DND-41 (cell line): ENCODE measurements around the gene ANO8.

ENCODE experiments used
- ATAC-seq: fragments of 200-7000 bp; cut with Tn5 transposase; 3 replicates; pipeline ENCODE4 v1.9.1; 2021; ENCODE audit warnings: low read depth; ENCODE audit not compliant: insufficient read depth
- DNase-seq: peaks from one replicate; pipeline ENCODE4 v3.0.0-alpha.2; 2020
- H2AFZ ChIP-seq: 2 replicates; pipeline ENCODE4 v1.6.0; 2012; ENCODE audit warnings: low read depth, low read length
- H3K27ac ChIP-seq: 2 replicates; pipeline ENCODE4 v1.5.1; 2012; ENCODE audit warnings: low read length, inconsistent platforms
- H3K27me3 ChIP-seq: fragments of 200-600 bp; sonication (generic); 2 replicates; pipeline ENCODE4 v1.6.0; 2012; ENCODE audit warnings: low read length, mild to moderate bottlenecking, inconsistent platforms; ENCODE audit not compliant: insufficient read depth, poor library complexity
- H3K36me3 ChIP-seq: 2 replicates; pipeline ENCODE4 v1.5.1; 2012; ENCODE audit warnings: low read length, inconsistent platforms; ENCODE audit not compliant: insufficient read depth
- H3K4me1 ChIP-seq: 2 replicates; pipeline ENCODE4 v1.5.1; 2012; ENCODE audit warnings: mild to moderate bottlenecking, low read length; ENCODE audit not compliant: insufficient read depth
- H3K4me2 ChIP-seq: 2 replicates; pipeline ENCODE4 v1.6.0; 2012; ENCODE audit warnings: mild to moderate bottlenecking, moderate library complexity, low read length, inconsistent platforms; ENCODE audit not compliant: insufficient read depth
- H3K4me3 ChIP-seq, 2 experiments: fragments of 200-600 bp in 1 of 2; shearing (Covaris generic) in 1 of 2; 2 replicates each; pipeline ENCODE4 v1.5.1; 2012 to 2016; ENCODE audit warnings: inconsistent platforms in 2 of 2, low read length in 2 of 2, mild to moderate bottlenecking in 2 of 2, low read depth in 1 of 2, moderate library complexity in 1 of 2
- H3K79me2 ChIP-seq: 2 replicates; pipeline ENCODE4 v1.6.0; 2012; ENCODE audit warnings: low read length, inconsistent platforms; ENCODE audit not compliant: insufficient read depth
- H3K9ac ChIP-seq: 2 replicates; pipeline ENCODE4 v1.6.0; 2012; ENCODE audit warnings: low read depth, mild to moderate bottlenecking, inconsistent platforms, low read length, moderate library complexity
- H3K9me3 ChIP-seq: 2 replicates; pipeline ENCODE4 v1.5.1; 2012; ENCODE audit warnings: low read length, moderate library complexity, mild to moderate bottlenecking, inconsistent platforms; ENCODE audit not compliant: insufficient read depth, severe bottlenecking
- H4K20me1 ChIP-seq: 2 replicates; pipeline ENCODE4 v1.6.0; 2012; ENCODE audit warnings: low read length; ENCODE audit not compliant: insufficient read depth
- EZH2 ChIP-seq: IDR thresholded peaks from 3 replicates; pipeline ENCODE4 v1.6.1; 2012; ENCODE audit warnings: borderline replicate concordance, low read depth, mild to moderate bottlenecking, moderate library complexity, low read length, inconsistent platforms; ENCODE audit not compliant: severe bottlenecking
- TF ChIP-seq, protein P1 (sequence below): IDR thresholded peaks from 2 replicates; pipeline ENCODE4 v1.5.1; 2012; ENCODE audit warnings: borderline replicate concordance, low read length, moderate library complexity, mild to moderate bottlenecking; ENCODE audit not compliant: poor library complexity, severe bottlenecking; ENCODE audit errors: extremely low read depth

The ANO8 gene

DNA sequence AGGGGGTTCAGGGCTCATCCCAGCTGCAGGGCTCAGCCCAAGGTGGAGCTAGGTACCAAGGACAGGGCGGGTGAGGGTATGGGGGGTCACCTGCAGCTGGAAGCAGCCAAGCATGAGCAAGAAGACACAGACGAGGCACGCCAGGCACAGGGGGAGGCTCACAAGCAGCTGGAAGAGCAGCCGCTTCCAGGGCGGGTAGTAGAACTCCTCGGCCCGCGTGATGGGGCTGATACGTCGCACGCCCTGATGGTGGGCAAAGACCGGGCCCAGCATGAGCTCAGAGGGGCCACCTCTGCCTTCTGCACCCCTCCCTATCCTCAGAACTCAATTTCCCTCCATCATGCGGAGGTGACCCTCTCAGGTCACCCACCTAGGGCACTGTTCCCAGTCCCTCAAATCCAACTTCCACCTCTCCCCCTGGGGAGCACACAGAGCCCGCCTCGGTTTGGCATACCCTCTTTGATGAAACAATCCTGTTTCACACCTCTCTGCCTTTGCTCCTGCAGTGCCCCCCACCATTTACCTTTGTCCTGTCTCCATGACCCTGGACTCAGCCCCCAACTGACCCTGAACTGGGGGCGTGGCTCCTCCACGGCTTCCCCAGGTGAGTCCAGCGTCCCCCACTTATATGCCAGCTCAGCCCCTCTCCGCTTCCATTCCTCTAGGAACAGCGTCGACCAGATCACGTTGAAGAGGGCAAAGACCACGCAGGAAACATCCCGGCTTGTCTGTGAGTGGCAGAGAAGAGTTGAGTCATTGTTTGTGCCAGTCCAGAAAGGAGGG is 4.2 kb downstream of the ANO8 start:
- no peaks in the 10 kb centered on the region for H3K9me3 ChIP-seq
- no peak overlapping the region for H3K4me2 ChIP-seq
- H3K4me3 ChIP-seq = no peak overlapping the region
- ATAC-seq (no peak), DNase-seq (no peak)
- no peak overlapping the region for H2AFZ ChIP-seq
- H3K27ac ChIP-seq = no peak overlapping the region
- H3K36me3 ChIP-seq = peaks cover 13% of the 10 kb centered on the region
- peaks cover 28% of the 10 kb centered on the region for H3K4me1 ChIP-seq
- no peaks in the 10 kb centered on the region for H3K79me2 ChIP-seq
- H4K20me1 ChIP-seq = peaks cover 4% of the 10 kb centered on the region; the same call in 1 of the 2 replicates
- no peaks in the 10 kb centered on the region for H3K27me3 ChIP-seq
- H3K9ac ChIP-seq = no peak overlapping the region
- no peak for TF ChIP-seq EZH2
- TF ChIP-seq, protein P1, sequence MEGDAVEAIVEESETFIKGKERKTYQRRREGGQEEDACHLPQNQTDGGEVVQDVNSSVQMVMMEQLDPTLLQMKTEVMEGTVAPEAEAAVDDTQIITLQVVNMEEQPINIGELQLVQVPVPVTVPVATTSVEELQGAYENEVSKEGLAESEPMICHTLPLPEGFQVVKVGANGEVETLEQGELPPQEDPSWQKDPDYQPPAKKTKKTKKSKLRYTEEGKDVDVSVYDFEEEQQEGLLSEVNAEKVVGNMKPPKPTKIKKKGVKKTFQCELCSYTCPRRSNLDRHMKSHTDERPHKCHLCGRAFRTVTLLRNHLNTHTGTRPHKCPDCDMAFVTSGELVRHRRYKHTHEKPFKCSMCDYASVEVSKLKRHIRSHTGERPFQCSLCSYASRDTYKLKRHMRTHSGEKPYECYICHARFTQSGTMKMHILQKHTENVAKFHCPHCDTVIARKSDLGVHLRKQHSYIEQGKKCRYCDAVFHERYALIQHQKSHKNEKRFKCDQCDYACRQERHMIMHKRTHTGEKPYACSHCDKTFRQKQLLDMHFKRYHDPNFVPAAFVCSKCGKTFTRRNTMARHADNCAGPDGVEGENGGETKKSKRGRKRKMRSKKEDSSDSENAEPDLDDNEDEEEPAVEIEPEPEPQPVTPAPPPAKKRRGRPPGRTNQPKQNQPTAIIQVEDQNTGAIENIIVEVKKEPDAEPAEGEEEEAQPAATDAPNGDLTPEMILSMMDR = no peak

DNA sequence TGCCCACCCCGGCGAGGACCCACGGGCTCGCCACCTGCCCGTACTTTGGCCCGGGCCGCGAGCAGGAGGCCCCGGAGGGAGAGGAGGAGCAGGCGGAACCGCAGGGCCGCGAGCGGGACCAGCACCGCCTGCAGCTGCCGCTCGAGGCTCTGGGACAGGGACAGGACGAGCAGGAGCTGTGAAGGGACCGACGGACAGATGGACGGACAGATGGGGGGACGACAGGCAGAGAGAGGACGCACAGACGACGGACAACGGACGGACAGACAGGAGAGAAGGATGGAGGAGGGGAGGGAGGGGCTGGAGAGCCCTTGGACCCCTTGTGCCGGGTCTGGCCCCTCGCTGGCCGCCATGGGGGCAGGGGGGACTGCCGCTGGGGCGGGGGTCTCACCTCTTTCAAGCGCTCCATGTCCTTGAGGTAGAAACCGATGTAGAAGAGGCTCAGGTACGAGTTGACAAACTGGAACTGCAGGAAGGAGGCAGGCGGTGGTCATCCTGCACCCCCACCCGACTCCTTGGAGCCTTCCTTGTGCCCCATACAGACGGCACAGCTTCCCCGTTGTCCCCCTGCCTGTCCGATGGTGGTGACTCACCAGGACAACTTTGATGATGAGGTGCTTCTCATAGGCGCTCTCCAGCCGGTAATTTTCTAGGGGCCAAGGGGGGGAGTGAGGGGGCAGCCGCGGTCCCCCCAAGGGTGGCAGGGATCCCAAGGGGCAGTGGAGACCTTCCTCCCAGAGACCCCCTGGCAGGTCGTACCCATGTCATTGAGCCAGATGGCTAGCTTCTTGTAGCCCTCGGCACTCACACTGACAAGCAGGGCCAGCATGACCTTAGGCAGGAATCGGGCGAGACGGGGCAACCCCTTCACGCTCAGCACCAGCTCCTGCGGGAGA is 5.0 kb downstream of the ANO8 start:
- TF ChIP-seq, protein P1 = no peak
- TF ChIP-seq EZH2 = no peak
- no peak overlapping the region for H2AFZ ChIP-seq
- H3K36me3 ChIP-seq = peaks cover 13% of the 10 kb centered on the region
- H3K27ac ChIP-seq = no peak overlapping the region
- H3K27me3 ChIP-seq = no peaks in the 10 kb centered on the region
- H4K20me1 ChIP-seq = peaks cover 4% of the 10 kb centered on the region; the same call in 1 of the 2 replicates
- peaks cover 20% of the 10 kb centered on the region for H3K4me1 ChIP-seq
- H3K9ac ChIP-seq = no peak overlapping the region
- H3K9me3 ChIP-seq = no peaks in the 10 kb centered on the region
- DNase-seq (no peak), ATAC-seq (no peak)
- H3K79me2 ChIP-seq = no peaks in the 10 kb centered on the region
- no peak overlapping the region for H3K4me3 ChIP-seq
- H3K4me2 ChIP-seq = no peak overlapping the region

DNA sequence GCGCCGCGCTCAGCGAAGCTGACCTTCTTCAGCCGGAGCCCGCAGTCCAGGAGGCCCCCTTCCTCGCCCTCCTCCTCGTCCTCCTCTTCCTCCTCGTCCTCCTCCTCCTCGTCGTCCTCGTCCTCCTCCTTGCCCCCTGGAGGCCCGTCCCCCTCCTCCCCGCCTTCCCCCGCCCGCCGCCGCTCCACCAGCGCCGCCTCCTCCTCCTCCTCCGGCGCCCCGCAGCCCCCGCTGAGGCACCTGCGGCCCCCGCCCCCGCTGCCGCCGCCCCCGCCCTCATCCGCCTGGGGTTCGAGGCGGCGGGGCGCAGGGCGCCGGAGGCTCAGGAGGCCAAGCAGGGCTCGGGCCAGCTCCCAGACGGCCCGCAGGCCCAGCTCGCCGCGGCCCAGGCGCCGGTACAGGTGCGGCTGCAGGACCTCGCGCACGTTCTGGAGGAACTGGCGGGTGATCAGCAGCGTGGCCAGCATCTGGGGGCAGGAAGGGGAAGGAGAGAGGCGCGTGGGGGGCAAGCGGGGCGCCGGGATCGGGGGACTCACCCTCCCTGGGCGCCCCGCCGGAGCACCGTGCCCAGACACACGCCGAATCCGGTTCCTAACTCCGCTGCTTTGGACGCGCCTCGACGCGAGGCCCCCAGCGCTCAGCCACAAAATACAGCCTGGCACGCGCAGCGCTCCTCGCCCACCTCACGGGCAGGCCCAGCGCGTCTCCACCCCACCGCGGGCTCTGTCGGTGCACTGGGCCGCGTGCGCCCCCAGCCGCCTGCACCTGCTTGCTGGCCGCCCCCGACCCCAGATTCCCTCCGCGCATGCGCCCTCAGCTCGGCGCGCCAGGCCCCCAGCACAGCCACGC is 5.9 kb downstream of the ANO8 start:
- DNase-seq = no peak
- no peak overlapping the region for H3K9ac ChIP-seq
- no peak overlapping the region for H2AFZ ChIP-seq
- H3K36me3 ChIP-seq = peaks cover 13% of the 10 kb centered on the region
- H3K27me3 ChIP-seq = no peaks in the 10 kb centered on the region
- H3K4me2 ChIP-seq = no peak overlapping the region
- TF ChIP-seq EZH2 = no peak
- TF ChIP-seq, protein P1 = no peak
- peaks cover 12% of the 10 kb centered on the region for H3K4me1 ChIP-seq
- no peak overlapping the region for H3K4me3 ChIP-seq
- H3K27ac ChIP-seq = no peak overlapping the region
- no peaks in the 10 kb centered on the region for H3K9me3 ChIP-seq
- H3K79me2 ChIP-seq = no peaks in the 10 kb centered on the region
- peaks cover 4% of the 10 kb centered on the region; the same call in 1 of the 2 replicates for H4K20me1 ChIP-seq
- no peak for ATAC-seq
